DND-41 (cell line): Measurements from ENCODE around the gene PCGF3.

Experiments used
- EZH2 ChIP-seq: IDR thresholded peaks from 3 replicates; pipeline ENCODE4 v1.6.1; 2012; ENCODE audit warnings: borderline replicate concordance, low read depth, mild to moderate bottlenecking, moderate library complexity, low read length, inconsistent platforms; ENCODE audit not compliant: severe bottlenecking
- TF ChIP-seq, protein P1 (sequence below): IDR thresholded peaks from 2 replicates; pipeline ENCODE4 v1.5.1; 2012; ENCODE audit warnings: borderline replicate concordance, low read length, moderate library complexity, mild to moderate bottlenecking; ENCODE audit not compliant: poor library complexity, severe bottlenecking; ENCODE audit errors: extremely low read depth

DNA sequence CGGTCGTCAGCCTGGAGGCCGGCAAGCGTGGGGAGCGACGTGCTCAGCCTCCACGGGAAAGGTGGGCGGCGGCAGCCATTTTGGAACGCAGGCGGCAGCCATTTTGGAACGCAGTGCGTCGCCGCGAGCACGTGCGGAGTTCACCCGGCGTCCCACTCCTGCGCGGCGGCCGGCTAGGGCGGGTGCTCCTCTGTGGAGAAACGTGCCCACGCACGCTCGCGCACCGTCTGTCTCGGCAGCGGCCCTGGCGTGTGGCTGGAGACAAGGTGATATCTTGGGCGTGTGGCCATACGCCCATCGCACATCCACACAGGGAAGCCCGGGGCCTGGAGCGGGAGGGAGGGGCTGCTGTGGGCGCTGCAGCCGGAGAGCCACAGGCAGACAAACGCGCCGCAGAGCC is 99.2 kb downstream of the PCGF3 start:
- TF ChIP-seq, protein P1, sequence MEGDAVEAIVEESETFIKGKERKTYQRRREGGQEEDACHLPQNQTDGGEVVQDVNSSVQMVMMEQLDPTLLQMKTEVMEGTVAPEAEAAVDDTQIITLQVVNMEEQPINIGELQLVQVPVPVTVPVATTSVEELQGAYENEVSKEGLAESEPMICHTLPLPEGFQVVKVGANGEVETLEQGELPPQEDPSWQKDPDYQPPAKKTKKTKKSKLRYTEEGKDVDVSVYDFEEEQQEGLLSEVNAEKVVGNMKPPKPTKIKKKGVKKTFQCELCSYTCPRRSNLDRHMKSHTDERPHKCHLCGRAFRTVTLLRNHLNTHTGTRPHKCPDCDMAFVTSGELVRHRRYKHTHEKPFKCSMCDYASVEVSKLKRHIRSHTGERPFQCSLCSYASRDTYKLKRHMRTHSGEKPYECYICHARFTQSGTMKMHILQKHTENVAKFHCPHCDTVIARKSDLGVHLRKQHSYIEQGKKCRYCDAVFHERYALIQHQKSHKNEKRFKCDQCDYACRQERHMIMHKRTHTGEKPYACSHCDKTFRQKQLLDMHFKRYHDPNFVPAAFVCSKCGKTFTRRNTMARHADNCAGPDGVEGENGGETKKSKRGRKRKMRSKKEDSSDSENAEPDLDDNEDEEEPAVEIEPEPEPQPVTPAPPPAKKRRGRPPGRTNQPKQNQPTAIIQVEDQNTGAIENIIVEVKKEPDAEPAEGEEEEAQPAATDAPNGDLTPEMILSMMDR: no peak
- no peak for TF ChIP-seq EZH2
